ENCODE results near the gene ZNF367.

The ZNF367 gene

DNA sequence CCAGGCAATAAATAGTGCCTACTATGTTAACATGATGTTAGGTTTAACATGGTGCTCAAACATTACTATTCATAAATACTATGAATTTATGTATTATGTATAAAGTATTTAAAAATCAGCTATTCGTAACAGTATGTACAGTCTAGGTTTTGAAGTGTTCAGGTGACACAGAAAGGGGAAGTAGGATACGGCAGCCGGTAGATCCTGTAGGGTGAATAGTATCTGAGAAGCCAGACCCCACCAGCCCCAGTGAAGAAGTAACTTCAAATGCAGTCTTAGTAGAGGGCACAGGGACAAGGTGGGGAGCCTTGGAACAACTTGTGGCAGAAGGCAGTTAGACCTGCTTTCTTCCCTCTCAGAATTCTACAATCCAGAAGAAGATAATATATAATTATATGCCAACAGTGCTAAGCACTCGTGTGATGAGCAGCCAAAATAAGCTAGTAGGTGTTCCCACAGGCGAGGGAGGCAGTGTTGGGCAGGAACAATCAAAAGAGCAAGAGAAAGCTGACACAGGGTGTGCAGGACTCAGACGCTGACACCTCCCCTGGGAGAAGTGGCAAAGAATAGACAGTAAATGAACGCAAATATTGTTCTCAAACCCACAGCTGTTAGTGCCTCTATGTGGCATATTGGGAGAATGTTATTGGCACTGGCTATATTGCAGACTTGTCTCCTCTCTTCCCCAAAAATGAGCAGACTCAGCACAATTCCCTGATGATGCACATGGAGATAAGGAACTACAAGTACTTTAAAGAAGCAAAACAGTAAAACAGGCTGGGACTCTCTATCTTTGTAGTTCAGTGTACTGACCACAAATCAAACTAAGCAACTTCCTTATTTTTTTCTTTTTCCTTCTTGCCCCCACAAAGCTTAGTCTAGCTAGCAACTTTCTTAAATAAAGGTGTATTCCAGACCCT, 4.6 kb downstream of the ZNF367 start:
- Histone ChIP-seq H3K9ac (ENCODE audit: low read length) (peak overlapping the region; percentile 58), H3K4me3 (ENCODE audit: low read depth, low read length, poor library complexity, severe bottlenecking) (peak overlapping the region; percentile 54)

DNA sequence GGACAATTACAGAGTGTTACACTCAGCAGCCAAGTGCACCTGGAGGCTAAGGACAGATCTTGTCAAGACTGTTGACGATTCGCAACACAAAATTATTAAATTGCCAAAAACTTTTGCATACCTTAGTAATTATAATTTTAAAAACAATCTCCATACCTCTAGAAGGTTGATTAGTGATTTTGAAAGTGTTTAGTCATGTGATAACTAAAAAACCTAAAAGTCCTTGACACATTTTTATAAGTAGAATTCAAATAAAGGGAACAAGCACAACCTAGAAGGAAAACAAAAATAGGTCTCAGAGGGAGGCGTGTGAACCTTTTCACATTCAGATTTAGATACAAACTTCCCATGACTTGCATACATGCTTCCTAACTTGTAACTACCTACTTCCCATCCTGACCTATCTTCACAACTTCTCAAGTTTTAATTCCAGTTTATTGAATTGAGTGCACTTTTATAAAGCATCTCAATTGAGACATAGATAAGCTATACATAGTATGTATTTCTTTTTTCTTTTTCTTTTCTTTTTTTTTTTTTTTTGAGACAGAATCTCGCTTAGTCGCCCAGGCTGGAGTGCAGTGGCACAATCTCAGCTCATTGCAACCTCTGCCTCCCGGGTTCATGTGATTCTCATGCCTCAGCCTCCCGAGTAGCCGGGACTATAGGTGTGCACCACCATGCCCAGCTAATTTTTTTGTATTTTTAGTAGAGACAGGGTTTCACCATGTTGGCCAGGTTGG, 5.8 kb downstream of the ZNF367 start:
- Histone ChIP-seq H3K9me2 (ENCODE audit: low read depth, low read length) (no peaks in the 10 kb centered on the region), H3K9ac (ENCODE audit: low read length) (no peak overlapping the region; the same call in 1 of the 2 replicates), H2AFZ (ENCODE audit: low read length) (no peak overlapping the region), H3K27ac (ENCODE audit: low read depth, low read length, poor library complexity, severe bottlenecking) (peak overlapping the region; percentile 95), H3K36me3 (ENCODE audit: insufficient read depth, low read length) (peaks cover 51% of the 10 kb centered on the region), H3K4me2 (ENCODE audit: low read length) (0 out of 2 replicates have a peak overlapping the region, but pooled peaks have one; percentile 2), H3K27me3 (ENCODE audit: insufficient read depth, low read length) (no peaks in the 10 kb centered on the region), H3K9me3 (ENCODE audit: low read length) (no peaks in the 10 kb centered on the region), H3F3A (ENCODE audit: insufficient read depth, low read length) (peaks cover 4% of the 10 kb centered on the region; the same call in 1 of the 2 replicates), H3K4me1 (ENCODE audit: insufficient read depth, low read length, severe bottlenecking) (peaks cover 44% of the 10 kb centered on the region), H4K20me1 (ENCODE audit: insufficient read depth, low read length) (no peaks in the 10 kb centered on the region), H3K79me2 (ENCODE audit: insufficient read depth, low read length) (peaks cover 87% of the 10 kb centered on the region), H3K4me3 (ENCODE audit: low read depth, low read length, poor library complexity, severe bottlenecking) (no peak overlapping the region)
- TF ChIP-seq, protein P1, sequence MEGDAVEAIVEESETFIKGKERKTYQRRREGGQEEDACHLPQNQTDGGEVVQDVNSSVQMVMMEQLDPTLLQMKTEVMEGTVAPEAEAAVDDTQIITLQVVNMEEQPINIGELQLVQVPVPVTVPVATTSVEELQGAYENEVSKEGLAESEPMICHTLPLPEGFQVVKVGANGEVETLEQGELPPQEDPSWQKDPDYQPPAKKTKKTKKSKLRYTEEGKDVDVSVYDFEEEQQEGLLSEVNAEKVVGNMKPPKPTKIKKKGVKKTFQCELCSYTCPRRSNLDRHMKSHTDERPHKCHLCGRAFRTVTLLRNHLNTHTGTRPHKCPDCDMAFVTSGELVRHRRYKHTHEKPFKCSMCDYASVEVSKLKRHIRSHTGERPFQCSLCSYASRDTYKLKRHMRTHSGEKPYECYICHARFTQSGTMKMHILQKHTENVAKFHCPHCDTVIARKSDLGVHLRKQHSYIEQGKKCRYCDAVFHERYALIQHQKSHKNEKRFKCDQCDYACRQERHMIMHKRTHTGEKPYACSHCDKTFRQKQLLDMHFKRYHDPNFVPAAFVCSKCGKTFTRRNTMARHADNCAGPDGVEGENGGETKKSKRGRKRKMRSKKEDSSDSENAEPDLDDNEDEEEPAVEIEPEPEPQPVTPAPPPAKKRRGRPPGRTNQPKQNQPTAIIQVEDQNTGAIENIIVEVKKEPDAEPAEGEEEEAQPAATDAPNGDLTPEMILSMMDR (IDR thresholded peaks at IDR 0.05; ENCODE audit: low read length) = no peak
- TF ChIP-seq EZH2 (IDR thresholded peaks at IDR 0.05; ENCODE audit: borderline replicate concordance, low read length) = no peak

More for the DNA sequence above, 4.6 kb downstream of the ZNF367 start:
- no peaks in the 10 kb centered on the region for H3K27me3 ChIP-seq (ENCODE audit: insufficient read depth, low read length)
- peak overlapping the region; percentile 81 for H3K4me2 ChIP-seq (ENCODE audit: low read length)
- H3F3A ChIP-seq (ENCODE audit: insufficient read depth, low read length) = peaks cover 4% of the 10 kb centered on the region; the same call in 1 of the 2 replicates
- no peaks in the 10 kb centered on the region for H3K9me2 ChIP-seq (ENCODE audit: low read depth, low read length)
- H3K36me3 ChIP-seq (ENCODE audit: insufficient read depth, low read length) = peaks cover 43% of the 10 kb centered on the region
- H3K4me1 ChIP-seq (ENCODE audit: insufficient read depth, low read length, severe bottlenecking) = peaks cover 44% of the 10 kb centered on the region
- TF ChIP-seq, protein P1 (IDR thresholded peaks at IDR 0.05; ENCODE audit: low read length) = peak; percentile 19; the same call in 1 of the 2 replicates
- no peak for TF ChIP-seq EZH2 (IDR thresholded peaks at IDR 0.05; ENCODE audit: borderline replicate concordance, low read length)
- H3K27ac ChIP-seq (ENCODE audit: low read depth, low read length, poor library complexity, severe bottlenecking) = peak overlapping the region; percentile 95
- H3K9me3 ChIP-seq (ENCODE audit: low read length) = no peaks in the 10 kb centered on the region
- H2AFZ ChIP-seq (ENCODE audit: low read length) = no peak overlapping the region
- H3K79me2 ChIP-seq (ENCODE audit: insufficient read depth, low read length) = peaks cover 78% of the 10 kb centered on the region
- H4K20me1 ChIP-seq (ENCODE audit: insufficient read depth, low read length) = no peaks in the 10 kb centered on the region

DNA sequence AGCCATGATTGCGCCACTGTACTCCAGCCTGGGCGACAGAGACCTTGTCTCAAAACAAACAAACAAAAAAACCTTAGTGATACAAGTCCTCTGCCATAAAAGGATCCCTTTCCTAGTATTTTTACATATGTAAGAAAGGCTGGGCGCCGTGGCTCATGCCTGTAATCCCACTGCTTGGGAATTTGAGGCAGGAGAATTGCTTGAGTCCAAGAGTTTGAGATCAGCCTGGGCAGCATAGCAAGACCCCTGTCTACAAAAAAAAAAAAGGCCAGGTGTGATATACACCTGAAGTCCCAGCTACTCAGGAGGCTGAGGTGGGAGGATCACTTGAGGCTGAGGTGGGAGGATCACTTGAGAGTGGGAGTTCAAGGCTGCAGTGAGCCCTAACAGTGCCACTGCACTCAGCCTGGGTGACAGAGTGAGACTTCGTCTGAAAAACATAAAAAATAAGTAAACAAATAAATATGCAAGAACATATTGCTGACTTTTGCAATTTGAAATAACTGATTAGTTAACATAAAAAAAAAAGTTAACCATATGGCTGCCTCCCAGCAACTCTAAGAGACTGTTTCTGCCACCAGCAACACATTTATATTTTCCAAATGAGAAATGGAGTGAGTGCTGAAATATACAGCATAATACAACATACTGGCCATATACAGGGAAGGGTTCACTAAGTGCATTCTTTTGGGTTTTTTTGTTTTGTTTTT, 6.9 kb downstream of the ZNF367 start:
- Histone ChIP-seq H3K9me2 (ENCODE audit: low read depth, low read length) (no peaks in the 10 kb centered on the region), H3K36me3 (ENCODE audit: insufficient read depth, low read length) (peaks cover 49% of the 10 kb centered on the region), H3K4me2 (ENCODE audit: low read length) (no peak overlapping the region), H3K9ac (ENCODE audit: low read length) (no peak overlapping the region), H4K20me1 (ENCODE audit: insufficient read depth, low read length) (no peaks in the 10 kb centered on the region), H3K79me2 (ENCODE audit: insufficient read depth, low read length) (peaks cover 90% of the 10 kb centered on the region), H3K4me1 (ENCODE audit: insufficient read depth, low read length, severe bottlenecking) (peaks cover 38% of the 10 kb centered on the region), H3K27ac (ENCODE audit: low read depth, low read length, poor library complexity, severe bottlenecking) (no peak overlapping the region), H2AFZ (ENCODE audit: low read length) (no peak overlapping the region), H3F3A (ENCODE audit: insufficient read depth, low read length) (peaks cover 4% of the 10 kb centered on the region; the same call in 1 of the 2 replicates), H3K9me3 (ENCODE audit: low read length) (no peaks in the 10 kb centered on the region), H3K4me3 (ENCODE audit: low read depth, low read length, poor library complexity, severe bottlenecking) (no peak overlapping the region), H3K27me3 (ENCODE audit: insufficient read depth, low read length) (no peaks in the 10 kb centered on the region)
- no peak for TF ChIP-seq EZH2 (IDR thresholded peaks at IDR 0.05; ENCODE audit: borderline replicate concordance, low read length)
- TF ChIP-seq, protein P1 (IDR thresholded peaks at IDR 0.05; ENCODE audit: low read length) = no peak

Measured in OCI-LY1 (cell line).